Astrocyte of the spinal cord (primary cell): Measurements from ENCODE around the gene HS6ST3.

Source experiments
- DNase-seq: peaks from one replicate; pipeline ENCODE4 v3.0.0; 2011; ENCODE audit warnings: low read depth, low spot score
- H3K4me3 ChIP-seq: 2 replicates; pipeline ENCODE4 v1.5.1; 2011; ENCODE audit warnings: low read depth, mild to moderate bottlenecking, low read length, moderate library complexity
- in situ Hi-C: cut with HindIII; loops from 2 replicates; pipeline ENCODE4 v1.10.0; 2017; ENCODE audit warnings: low sequenced_read_pairs
- TF ChIP-seq, protein P1 (sequence below): IDR thresholded peaks from 2 replicates; pipeline ENCODE4 v1.5.1; 2012; ENCODE audit warnings: low read depth, mild to moderate bottlenecking, low read length, inconsistent platforms

The HS6ST3 gene

GRCh38 chr13:96274046-96274445, 184.1 kb downstream of the HS6ST3 start:
- H3K4me3 ChIP-seq = no peak overlapping the region
- TF ChIP-seq, protein P1, sequence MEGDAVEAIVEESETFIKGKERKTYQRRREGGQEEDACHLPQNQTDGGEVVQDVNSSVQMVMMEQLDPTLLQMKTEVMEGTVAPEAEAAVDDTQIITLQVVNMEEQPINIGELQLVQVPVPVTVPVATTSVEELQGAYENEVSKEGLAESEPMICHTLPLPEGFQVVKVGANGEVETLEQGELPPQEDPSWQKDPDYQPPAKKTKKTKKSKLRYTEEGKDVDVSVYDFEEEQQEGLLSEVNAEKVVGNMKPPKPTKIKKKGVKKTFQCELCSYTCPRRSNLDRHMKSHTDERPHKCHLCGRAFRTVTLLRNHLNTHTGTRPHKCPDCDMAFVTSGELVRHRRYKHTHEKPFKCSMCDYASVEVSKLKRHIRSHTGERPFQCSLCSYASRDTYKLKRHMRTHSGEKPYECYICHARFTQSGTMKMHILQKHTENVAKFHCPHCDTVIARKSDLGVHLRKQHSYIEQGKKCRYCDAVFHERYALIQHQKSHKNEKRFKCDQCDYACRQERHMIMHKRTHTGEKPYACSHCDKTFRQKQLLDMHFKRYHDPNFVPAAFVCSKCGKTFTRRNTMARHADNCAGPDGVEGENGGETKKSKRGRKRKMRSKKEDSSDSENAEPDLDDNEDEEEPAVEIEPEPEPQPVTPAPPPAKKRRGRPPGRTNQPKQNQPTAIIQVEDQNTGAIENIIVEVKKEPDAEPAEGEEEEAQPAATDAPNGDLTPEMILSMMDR = no peak
- DNase-seq = peak; percentile 9
- in situ Hi-C loops = no loop called here

DNA sequence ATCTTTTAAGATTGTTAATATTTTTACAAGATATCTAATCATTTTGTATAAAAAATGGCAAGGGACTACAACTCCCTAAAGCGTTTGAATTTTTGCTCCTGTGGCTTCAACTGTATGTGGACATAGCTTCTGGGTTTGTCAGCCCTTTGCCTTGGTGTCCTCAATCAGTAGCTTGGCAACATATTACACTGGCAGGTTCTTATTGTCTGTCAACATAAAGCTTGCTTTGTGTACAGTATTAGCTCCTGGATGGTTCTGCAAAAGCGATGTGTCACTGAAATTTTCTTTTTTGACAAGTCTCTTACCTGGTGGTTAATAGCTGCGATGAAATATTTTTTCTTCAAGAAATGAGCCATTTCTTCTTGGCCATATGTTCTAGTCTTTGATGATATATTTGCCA, 190.0 kb downstream of the HS6ST3 start:
- no peak for DNase-seq
- in situ Hi-C loops = no loop called here
- TF ChIP-seq, protein P1 = no peak
- no peak overlapping the region for H3K4me3 ChIP-seq

GRCh38 chr13:96284971-96285370, 195.1 kb downstream of the HS6ST3 start:
- in situ Hi-C loops = no loop called here
- no peak overlapping the region for H3K4me3 ChIP-seq
- no peak for DNase-seq
- TF ChIP-seq, protein P1 = no peak

DNA sequence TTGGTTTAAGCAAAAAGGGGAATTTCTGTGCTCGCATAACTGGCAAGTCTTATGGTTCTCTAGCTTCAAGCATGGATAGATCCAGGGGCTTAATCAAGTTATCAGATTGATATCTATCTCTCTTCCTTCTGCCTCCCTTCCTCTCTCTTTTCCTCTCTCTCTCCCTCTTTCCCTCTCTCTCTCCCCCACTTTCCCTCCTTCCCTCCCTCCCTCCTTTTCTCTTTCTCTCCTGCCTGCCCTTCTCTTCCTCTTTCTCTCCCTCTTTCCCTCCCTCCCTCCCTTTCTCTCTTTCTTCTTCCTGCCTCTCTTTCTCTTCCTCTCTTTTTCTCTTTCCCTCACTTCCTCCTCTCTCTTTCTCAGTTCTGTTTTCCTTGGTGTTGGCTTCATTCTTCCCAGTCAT, 195.8 kb downstream of the HS6ST3 start:
- H3K4me3 ChIP-seq = no peak overlapping the region
- in situ Hi-C loops = no loop called here
- TF ChIP-seq, protein P1 = no peak
- no peak for DNase-seq

DNA sequence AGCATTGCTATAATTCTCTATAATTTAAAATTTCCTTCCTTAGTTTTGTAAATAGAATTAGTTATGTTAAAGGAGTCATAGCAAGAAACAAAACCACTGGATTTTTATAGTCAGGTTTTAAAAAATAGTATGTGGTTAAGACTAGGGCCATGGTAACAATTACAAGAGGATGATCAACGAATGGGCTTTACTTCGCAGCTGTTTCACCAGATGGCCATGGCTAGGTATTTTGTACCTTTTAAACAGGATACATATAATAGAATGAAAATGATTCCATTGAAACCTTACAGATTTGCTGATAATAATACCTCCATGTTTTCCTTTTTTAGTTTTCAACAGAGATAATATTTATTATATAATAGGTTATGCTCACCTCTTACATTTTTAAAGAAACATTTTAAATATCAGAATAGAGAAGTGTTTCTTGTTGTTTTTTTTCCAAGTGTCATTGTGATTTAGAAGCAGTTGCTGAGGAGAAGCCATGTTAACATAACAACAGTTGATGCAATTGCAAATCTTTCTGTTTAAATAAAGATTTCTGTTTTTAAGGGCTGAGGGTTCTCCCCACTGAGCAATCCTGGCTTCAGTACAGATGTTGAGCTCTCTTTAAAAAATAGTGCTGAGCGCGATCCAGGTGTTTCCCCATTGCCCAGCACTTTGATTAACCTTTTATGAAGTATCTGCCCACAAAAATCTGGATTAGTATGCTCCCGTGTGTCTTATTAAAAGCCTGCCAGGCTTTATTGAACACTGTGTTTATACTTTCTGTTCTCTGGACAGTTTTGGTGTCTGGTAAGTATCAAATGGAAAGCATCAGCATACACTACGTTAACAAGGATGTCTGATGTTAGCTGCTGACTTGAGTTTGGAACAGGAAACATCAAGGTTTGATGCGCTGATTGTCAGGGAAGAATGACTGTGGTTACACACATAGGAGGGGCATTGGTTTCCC, 205.3 kb downstream of the HS6ST3 start:
- no peak for DNase-seq
- in situ Hi-C loops = no loop called here

GRCh38 chr13:96297360-96297759, 207.5 kb downstream of the HS6ST3 start:
- no peak overlapping the region for H3K4me3 ChIP-seq
- no peak for DNase-seq
- in situ Hi-C loops = no loop called here
- TF ChIP-seq, protein P1 = no peak

More for the DNA sequence above, 205.3 kb downstream of the HS6ST3 start:
- no peak overlapping the region for H3K4me3 ChIP-seq
- TF ChIP-seq, protein P1 = no peak
